GM18907 (cell line): ENCODE data around the gene KCNK3.
A peak's percentile ranks its signal among the peaks of the same experiment; 100 is the strongest.
"Not testable (repeated sequence)": the region's sequence is repeated elsewhere in the genome, so short reads cannot be mapped to it uniquely, and the experiment has no call there.

Experiments used
- ATAC-seq: cut with Tn5 transposase; IDR thresholded peaks from one replicate; pipeline ENCODE4 v1.9.1; 2021; ENCODE audit warnings: mild to moderate bottlenecking, moderate library complexity; ENCODE audit not compliant: unreplicated experiment

KCNK3 gene

GRCh38 chr2:26752656-26753055 is 60.1 kb downstream of the KCNK3 start:
- no peak for ATAC-seq

DNA sequence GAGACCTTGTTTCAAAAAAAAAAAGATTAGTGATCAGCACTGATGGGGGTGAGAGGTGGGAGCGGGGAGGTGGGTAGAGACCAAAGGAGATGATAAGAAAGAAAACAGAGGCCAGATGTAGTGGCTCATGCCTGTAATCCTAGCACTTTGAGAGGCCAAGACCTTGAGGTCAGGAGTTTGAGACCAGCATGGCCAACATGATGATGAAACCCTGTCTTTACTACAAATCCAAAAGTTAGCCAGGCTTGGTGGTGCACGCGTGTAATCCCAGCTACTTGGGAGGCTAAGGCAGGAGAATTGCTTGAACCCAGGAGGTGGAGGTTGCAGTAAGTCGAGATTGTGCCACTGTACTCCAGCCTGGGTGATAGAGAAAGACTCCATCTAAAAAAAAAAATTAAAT is 62.0 kb downstream of the KCNK3 start:
- ATAC-seq, result no peak

GRCh38 chr2:26754972-26755670 is 62.6 kb downstream of the KCNK3 start:
- ATAC-seq, result no peak

DNA sequence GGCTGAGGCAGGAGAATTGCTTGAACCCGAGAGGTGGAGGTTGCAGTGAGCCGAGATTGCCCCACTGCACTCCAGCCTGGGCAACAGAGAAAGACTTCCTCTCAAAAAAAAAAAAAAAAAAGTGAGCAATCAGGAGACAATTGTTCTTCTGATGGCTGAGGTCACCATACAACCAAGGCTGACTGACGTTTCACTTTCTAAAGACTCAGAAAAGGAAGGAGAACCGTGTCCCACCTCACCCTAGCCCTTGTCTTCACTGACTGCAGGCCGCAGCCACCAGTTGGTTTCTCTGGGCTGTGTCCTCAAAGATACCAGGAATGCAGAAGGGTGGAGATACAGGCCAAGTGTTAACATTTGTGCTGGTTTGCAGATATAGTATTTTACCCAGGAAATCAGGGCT is 63.8 kb downstream of the KCNK3 start:
- ATAC-seq, result no peak

- peak; percentile 61 for ATAC-seq
Measured at GRCh38 chr2:26757873-26758789, 65.6 kb downstream of the KCNK3 start.

GRCh38 chr2:26758790-26759321 is 66.3 kb downstream of the KCNK3 start:
- no peak for ATAC-seq

- ATAC-seq, result no peak
Measured at GRCh38 chr2:26759845-26760244, 67.3 kb downstream of the KCNK3 start.

DNA sequence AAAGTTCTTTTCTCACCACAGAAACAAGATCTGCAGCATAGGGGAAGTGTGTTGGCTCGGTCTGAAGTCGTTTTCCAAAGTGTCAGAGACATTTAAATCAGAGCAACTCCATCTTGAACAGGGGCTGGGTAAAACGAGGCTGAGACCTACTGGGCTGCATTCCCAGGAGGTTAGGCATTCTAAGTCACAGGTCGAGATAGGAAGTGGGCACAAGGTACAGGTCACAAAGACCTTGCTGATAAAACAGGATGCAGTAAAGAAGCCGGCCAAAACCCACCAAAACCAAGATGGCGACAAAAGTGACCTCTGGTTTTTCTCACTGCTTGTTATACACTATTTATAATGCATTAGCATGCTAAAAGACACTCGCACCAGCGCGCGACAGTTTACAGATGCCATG is 68.5 kb downstream of the KCNK3 start:
- ATAC-seq, result not testable (repeated sequence)

DNA sequence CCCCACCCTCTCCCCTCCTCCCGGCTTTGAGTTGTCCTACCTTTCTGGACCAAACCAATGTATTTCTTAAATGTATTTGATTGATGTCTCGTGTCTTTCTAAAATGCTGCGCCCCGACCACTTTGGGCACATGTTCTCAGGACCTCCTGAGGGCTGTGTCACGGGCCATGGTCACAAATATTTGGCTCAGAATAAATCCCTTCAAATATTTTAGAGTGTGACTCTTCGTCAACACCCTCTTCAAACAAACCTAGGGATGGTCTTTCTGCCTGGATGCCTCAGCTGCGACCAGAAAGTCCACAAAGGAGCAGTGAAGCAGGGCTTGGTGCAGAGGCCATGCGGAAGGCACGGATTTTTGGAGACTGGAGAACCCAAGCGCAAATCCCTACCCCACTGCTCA is 70.5 kb downstream of the KCNK3 start:
- no peak for ATAC-seq

- ATAC-seq, result peak; percentile 81
Measured at GRCh38 chr2:26764078-26764887, 71.8 kb downstream of the KCNK3 start, which contains the start of gene SLC35F6. Gene SLC35F6 (plus strand): TSS chr2:26764284. CDS start chr2:26764350, 66 bp downstream.

GRCh38 chr2:26764906-26765305 is 72.4 kb downstream of the KCNK3 start:
- ATAC-seq, result no peak

- ATAC-seq, result no peak
Measured at GRCh38 chr2:26765475-26766200, 73.1 kb downstream of the KCNK3 start.

DNA sequence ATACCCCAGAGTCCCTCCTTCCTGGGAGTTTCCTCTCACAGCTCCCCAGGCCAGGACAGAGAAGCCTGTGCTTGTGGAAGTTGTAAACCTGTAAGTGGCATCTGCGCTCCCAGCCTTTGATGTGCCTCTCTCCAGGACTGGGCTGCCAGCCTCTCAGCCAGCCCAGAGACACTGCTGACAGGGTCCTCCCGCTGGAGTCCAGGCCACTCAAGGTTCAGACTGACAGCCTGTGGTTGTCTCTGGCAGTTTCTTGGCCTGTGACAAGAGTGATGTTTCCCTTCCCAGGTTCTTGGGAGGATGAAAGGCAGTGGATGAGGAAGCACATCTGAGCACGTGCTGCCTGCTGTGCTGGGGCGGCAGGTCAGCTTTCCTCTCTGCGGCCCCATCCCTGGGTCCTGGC is 74.6 kb downstream of the KCNK3 start:
- no peak for ATAC-seq

DNA sequence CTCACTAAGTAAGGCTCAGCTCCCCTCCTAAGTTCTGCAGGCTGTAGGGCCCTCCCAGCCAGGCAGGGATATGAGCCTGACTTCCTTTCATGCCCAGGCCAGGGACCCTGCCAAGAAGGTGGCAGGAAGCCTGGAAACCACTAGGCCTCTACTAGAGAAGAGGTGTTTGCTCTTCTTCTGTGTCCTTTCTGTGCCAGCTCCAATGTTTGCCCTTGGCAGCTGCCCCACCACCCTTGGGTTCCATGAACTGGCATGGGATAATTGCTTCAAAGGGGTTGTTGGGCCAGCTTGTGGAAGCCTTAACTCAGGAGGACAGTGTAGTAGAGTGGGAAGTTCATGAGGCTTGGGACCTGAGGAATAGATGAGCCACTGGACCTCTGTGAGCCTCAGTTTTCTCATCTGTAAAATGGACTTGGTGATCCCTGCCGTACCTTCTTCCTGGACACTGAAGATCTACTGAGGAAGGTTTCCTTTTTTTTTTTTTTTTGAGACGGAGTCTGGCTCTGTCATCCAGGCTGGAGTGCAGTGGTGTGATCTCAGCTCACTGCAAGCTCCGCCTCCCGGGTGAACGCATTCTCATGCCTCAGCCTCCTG is 75.5 kb downstream of the KCNK3 start:
- ATAC-seq, result no peak

DNA sequence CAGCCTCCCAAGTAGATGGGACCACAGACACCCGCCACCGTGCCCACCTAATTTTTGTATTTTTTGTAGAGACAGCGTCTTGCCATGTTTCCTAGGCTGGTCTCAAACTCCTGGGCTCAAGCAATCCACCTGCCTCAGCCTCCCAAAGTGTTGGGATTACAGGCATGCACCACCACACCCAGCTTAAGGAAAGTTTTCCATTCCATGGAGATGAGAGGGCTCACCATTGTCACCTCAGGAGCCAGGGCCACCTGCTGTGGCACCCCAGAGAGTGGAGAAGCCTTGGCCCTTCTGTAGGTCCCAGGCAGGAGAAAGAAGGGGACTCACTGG is 76.2 kb downstream of the KCNK3 start:
- ATAC-seq, result no peak

DNA sequence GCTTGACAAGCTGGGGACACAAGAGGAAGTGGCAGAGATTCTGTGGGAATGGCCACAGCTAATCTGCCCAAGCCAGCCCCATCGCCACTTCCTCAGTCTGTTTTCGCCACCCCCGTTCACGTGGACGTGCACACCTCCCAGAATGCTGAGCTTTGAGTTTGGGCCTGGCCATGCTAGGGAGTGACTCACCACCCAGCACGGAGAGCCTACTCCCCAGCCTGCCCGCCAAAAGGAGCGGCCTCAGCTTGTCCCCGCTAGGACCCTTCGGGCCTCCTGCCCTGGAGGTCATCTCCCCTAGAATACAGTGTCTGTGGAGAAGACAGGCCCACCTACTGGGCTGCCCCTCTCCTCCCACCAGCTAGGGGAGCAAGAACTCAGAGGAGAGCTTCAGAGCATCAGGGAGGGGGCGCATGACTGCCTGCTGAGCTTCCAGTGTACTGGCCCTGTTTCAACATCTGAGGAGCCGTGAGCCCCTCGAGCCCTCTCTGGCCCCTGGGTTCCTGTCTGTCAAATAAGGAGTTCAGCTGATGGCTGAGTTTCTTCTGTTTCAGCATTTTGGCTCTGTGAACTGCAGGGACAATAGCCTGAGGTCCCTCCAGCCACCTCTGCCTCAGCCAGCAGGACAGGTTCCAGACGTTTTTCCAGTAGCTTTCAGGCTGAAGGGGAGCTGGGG is 76.7 kb downstream of the KCNK3 start:
- ATAC-seq, result no peak

- ATAC-seq, result no peak
Measured at GRCh38 chr2:26770986-26771586, 78.6 kb downstream of the KCNK3 start.

- ATAC-seq, result no peak
Measured at GRCh38 chr2:26772064-26773001, 79.8 kb downstream of the KCNK3 start.
